Stimulated activated CD8-positive, alpha-beta memory T cell treated with anti-CD3 and anti-CD28 coated beads, Interleukin-4, amount 100 ng/mL, for 1 hour (primary cell): ENCODE results near the gene DPP6.

Experiments used
- DNase-seq, 2 donors: peaks; one replicate each; pipeline ENCODE4 v3.0.0-alpha.2; 2020; ENCODE audit warnings: low read depth in 2 of 2, low spot score in 1 of 2

DPP6 gene

DNA sequence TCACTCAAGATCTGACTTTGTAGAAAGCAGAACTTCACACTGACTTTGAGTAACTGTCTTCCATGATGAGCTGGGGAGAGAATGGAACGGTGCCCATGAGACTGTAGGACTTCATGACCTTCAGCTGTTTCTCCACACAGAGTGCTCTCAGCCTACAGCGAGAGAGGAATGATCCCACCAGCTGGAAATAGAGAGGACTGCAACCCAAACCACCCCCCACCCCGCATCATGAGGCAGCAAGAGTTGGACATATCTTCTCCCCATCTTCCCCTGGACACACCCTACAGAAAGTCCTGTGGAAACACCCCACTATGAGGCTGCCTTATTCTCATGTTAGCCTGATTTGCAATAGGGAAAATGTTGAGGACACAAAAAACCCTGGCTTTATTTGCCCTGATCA lies 638.2 kb downstream of the DPP6 start:
- no peak for DNase-seq

DNA sequence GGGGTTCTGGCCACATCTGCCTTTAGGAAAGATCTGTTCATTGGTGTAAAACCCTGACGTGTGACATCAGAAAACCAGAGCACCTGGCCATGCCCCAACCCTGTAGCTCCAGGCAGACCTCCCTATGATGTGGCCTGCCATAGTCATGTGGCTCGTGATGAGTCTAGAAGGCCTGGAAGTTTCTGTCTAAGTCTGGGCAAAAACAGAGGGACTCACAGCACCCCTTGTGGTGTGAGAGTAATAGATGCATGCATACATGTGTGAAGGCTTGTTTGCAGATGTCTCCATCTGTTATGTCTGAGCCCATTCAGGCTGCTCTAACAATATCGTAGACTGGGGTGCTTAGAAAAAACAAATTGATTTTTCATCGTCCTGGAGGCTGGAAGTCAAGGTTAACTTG lies 641.5 kb downstream of the DPP6 start:
- no peak for DNase-seq

DNA sequence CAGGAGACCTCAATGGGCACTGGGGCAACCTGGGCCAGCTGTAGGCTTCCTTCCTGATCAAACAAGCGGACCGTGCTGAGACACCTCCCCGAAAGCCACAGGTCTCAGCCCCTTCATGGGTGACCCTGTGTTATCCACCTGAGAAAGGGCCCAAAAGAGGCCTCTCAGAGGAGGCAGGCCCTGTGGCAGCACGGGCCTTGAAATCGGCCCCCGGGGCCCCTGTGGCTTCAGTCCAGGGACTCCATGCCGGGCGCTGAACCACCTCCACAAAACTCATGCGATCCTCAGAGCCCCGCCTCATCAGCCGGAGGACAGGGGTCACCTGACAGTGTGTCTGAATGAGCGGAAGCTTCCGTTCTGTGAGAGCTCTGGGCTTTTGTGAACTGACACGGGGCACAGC lies 643.6 kb downstream of the DPP6 start:
- no peak for DNase-seq

DNA sequence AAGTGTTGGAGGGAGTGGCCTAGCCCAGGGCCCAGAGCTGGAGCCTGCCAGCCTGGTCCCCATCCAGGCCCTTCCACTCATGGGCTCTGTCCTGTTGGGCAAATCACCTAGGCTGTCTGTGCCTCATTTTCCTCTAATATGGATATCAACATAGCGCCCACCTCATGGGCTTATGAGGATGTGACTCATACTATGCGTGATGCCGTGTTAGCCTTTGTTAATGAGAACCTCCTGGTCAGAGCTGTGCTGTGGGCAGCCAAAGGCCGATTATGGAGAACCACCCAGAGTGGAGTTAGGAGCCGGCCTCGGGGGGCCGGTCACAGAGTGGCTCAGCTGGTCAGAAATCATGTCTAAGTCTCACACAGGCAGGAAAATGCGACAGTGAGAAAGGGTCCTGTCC lies 644.4 kb downstream of the DPP6 start:
- DNase-seq: no peak

DNA sequence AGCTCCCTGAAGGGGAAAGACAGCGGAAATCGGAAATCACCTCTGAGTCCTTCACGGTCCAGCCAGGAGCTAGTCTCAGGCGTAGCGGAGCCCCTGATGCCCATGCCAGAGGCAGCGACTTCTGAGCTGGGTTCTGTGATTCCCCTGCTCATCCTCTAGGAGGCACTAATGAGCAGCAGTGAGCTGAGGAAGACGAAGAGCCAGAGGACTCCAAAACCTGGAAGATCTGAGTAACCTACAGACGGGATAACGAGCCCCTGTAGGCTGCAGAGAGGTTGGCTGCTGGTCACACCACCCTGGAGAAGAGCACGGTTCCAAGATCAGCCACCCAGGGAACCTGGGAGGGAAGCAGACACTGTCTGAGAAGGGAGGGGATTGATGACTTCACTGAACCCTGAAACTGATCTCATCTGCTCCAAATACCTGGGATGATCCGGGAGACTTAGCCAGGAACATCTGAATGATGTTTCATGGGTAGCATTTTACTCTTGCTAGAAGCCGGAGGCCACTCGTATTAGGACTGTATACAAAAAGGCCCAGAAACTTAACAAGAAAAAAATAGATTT lies 646.6 kb downstream of the DPP6 start:
- no peak for DNase-seq

DNA sequence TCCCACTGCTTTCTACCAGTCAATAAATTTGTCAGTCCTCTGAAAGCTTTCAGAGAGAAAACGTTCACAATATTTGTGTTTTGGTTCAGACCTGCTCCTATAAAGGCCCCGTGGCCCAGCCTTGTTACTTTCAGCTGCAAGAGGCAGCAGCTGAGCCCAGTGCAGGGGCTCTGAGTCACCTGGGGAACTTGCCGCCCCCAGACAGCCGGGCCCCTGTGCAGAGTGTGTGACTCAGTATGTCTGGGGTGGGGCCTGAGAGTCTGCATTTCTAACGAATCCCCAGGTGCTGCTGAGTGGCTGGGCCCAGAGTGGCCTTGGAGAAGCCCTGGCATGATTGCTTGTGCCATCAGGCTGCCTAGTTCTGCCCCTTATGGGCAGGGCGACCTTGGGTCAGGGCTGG lies 647.2 kb downstream of the DPP6 start:
- no peak for DNase-seq

DNA sequence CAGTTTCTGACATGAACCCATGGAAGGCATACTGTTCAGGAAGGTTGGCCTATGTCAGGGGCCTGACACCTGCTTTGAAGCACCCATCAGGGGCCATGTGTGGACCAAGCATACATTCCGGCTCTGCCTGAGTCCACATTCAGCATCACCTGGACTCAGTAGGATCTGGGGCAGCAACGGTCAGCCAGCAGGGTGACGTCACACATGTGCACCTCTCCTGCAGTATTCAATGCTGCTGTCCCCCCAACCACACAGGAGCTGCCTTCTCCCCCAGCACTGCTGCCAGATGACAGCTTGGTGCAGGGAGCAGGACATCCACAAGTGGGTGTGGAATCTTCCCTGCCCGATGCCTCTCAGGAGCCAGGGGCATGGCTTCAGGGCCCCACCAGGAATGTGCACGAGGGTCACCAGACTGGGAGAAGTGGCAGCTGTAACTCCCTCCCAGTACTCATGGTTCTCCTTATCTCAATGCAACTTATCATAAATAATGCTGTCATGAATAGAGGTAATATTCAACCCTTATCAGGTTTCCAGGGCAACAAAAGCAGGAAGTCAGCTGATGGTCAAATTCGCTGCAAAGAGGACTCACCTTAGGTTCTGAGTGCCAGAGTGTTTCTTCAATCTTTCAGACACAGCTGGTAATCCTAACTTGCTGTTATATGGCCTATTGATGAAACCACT lies 657.8 kb downstream of the DPP6 start:
- no peak for DNase-seq

DNA sequence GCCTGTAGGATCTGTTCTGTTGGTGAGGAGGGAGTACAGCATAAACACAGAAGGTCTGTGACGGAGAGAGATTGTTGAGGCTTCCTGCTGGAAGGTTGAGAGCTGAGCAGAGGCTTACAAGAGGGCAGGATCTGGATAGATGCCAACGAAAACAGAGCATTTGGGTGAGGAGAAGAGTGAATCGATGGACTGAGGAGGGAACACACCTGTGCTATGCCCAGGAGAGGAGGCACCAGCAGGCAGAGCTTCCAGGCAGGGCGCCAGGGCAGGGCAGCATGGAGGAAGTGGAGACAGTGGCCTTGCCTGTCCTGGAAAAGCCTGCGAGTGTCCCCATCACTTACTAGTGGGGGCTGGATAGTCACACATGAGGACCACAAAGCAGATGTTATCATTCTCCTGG lies 667.8 kb downstream of the DPP6 start:
- no peak for DNase-seq

DNA sequence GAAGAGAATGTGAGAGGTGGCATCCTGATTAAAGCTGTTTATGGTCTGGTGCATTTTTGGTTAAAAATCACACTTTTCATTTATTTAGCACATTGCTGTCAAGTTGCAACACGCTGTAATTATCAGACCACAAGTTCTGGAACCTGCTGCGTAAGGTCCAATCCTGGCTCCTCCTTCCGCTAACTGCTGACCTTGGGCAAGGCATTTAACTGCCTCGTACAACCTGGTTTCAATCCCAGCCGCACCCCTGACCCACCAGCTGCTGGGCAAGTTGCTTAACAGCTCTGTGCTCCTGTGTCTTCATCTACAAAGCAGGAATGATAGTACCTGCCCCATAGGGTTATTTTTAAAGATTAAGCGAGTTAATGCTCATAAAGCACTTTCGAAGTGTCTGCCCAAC lies 668.9 kb downstream of the DPP6 start:
- no peak for DNase-seq

DNA sequence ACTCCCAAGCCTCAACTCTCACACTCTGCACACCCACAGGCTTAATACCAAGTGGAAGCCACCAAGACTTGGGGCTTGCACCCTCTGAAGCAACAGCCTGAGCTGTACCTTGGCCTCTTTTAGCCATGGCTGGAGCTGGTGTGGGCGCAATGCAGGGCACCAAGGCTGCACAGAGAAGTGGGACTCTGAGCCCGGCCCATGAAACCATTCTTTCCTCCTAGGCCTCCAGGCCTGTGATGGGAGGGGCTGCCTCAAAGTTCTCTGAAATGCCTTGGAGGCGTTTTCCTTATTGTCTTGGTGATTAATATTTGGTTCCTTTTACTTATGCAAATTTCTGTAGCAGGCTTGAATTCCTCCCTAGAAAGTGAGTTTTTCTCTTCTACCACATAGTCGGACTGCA lies 674.2 kb downstream of the DPP6 start:
- no peak for DNase-seq

DNA sequence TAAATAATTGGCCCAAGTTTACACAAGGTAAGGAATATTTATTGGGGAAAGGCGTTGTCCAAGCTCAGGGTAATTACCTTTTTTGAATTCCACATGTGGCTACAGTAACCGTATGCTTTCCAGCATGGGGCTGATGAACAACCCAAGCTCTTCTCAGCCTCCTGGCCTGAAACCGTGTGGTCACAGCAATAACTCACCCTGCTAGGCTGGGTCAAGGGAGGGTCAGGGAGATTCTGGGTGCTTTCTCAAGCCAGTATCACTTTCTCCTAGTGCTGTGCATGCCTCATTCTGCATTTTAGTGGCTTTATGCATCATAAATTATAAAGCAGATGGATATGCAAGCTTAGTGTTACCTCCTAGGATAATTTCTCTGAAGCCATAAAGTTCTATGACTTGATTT lies 676.9 kb downstream of the DPP6 start:
- DNase-seq: no peak

DNA sequence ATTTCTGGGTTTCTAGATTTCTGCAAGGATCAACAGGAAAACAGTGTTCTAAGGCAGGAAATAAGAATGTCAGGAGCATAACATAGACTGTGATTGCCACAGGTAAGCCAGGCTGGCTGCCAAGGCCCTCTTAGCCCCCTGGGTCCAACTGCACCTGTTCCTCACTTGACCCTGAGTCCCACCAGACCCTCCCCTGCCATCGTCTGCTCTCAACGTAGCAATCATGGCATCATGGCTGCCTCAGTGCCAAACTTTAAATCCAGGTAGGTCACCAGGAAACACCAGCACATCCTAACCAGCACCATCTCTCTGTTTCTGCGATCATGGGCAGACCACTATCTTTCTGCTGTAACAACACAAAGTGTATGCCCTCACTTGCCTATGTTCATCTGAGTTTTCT lies 683.6 kb downstream of the DPP6 start:
- DNase-seq: no peak

DNA sequence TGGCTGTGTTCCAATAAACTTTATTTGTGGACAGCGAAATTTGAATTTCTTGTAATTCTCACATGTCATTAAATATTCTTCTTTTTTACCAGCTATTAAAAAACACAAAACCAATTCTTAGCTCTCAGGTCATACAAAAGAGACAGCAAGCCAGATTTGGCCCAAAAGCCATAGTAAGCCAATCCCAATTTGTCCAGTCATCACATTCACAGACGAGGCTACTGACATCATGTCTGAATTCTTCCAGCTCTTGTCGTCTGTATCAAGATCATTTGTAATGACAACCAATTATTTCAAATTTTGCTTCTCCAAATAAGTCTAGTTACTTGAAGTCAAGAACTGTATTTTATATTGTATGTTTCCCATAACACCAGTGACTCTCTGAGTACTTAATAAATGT lies 684.2 kb downstream of the DPP6 start:
- no peak for DNase-seq

DNA sequence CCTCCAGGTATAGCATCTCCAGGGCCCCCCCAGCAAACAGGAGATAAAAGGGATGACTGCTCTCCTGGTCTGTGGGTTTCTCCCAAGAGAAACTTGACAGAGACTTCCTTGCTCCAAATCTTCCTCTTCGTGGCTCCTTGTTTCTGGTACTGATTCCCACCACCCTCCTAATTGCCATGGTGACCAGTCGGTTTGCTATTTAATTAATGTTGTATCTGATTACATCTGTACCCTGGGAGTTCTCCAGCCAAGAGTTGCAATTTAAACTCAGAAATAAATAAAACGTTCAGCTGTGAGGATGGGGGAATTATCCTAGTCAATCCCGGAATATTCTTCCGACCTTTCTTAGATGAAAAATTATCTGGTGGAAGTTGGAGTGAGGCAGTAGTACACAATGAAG lies 686.0 kb downstream of the DPP6 start:
- no peak for DNase-seq

DNA sequence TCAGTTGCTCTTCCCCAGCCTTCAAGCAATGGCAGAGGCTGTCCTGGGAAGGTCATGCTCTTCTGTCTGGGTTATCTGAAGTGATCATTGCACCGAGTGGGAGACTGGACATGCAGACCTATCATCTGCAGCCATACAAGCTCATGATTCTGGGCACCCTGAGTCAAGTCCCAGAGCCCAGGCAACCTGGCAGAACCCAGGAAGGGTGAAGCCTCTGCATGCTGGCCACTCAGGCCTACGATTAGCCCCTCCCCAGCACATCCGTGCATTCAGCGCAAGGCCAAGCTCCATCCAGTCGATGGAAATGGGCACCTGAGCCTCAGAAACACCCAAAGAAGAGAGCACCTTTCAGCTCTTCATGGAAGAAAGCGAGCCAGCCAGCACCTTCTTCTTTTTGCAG lies 688.9 kb downstream of the DPP6 start:
- DNase-seq: no peak

DNA sequence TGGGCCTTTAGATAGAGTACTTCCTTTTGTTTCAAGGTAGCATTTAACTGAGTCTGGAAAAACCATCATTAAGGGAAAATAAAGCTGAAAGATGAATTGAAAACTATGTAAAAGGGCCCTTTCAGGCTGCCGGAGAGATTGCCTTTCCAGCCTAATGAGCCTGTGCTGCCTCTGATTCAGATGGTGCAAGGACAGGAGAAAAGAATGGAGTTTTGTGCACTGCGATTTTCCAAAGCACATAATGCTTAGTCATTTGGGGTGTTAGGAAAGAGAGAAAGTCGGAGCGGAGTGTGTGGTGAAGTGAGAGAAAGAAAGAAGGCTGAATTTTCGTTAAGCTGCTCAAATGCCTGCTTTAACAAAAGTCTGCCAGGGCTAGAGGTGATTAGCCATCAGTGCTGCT lies 691.0 kb downstream of the DPP6 start:
- DNase-seq: no peak

DNA sequence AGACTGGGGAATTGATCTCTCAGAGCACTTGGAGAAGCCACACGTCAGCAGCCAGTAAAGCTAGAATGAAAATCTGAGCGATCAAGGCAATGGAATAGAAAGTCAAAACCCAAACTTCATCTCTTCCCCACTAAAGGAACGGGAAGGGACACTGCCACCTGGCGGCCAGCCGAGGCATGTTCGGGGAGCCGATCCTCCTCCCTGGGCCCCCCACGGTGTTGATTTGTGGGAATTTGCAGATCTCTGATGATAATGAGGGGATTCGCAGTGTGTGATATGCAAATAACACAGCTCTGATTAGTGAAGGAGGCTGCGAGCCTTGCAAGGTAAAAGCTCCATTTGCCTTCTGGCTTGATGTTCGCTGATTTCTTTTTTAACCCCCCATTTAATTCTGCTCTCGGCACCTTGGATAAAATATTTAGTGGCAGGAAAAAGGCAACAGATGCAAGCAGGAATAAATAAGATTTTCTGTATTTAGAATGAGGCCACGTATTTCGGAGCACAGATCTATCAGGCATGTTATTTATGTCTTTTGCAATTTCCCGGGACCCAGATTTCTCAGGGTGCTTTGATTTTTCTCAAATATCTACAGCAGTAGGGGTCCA lies 692.2 kb downstream of the DPP6 start:
- DNase-seq: no peak

DNA sequence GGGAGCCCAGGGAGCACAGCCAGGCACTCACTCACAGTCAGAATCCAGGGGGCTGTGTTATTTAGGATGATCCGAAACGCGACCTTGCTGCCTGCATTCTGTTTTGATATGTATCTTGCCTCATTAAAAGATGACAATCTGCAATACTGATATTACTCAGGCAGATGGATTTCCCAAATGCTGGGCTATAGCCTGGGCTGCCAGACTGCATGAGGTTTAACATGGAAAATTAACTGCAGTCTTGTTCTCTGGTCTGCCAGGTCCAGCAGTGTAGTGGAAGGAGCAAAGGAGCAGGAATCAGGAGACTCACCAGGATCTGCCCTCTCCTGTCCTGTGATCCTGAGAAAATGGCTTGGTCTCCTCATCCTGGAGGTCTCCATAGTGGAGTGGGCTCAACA lies 692.7 kb downstream of the DPP6 start:
- DNase-seq: no peak

DNA sequence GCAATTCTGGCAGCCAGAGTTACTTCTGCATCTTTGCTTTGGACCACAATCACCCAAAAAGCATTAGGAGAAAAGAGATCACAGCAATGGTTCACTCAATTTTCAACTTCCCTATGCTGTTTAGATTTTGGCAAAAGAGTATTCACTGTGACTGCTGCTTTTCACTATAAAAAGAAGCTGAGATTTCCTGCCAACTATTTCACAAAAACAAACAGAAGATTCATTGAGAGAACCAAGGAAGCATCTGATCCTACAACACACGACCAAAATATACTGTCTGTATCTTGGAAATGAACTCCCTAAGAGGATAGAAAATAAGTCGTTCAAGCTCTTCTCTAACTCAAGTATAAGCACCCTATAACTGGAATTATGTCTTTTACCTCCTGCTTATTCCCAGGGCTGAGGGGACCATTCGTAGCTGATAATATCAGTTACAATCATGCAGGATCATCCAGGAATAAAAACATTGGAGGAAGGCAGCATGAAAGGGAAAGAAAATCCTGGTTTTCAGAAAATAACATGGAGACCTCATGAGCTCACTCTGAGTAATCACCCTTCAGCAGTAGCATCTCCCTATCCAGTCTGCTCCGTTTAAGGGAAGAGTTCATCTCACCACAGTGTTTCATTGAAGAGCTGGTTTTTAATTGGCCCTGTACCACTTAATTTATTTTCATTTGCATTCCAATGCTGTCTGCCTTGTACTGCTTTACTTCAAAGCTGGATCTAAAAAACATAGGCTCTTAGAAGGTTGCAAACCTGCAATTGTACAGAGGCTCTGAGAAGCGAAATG lies 694.6 kb downstream of the DPP6 start:
- DNase-seq: no peak

DNA sequence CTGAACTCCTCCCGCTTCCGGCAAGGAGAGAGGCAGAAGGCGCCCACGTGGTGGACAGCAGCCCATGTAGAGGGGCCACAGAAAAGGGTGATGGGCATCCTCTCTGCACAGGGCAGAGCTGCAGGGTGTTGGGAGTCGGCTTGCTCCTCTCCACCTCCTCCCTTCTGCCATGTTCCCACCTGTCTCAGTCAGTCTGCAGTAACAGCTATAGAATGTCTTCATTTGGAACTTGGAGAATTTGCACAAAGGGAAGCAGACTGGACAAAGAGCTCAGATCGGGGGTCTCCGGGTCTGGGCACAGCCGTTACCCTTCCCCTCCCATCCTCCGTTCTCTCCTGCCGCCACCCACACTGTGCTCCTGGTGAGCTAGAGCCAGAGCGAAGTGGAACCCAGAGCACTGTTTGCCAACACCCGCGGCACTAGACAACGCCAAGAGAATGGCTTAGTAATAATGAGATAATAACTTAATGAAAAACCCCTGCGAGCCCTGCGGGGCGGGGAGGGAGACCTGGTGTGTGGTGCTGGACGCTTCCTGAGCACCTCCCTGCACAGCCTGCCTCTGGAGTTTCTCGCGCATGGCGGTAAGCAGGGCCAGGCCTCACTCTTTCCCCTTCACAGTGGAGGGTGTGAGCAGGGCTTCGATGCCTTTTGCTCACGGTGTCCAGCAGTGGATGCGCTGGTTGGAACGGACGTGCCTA lies 696.0 kb downstream of the DPP6 start:
- DNase-seq: no peak

DNA sequence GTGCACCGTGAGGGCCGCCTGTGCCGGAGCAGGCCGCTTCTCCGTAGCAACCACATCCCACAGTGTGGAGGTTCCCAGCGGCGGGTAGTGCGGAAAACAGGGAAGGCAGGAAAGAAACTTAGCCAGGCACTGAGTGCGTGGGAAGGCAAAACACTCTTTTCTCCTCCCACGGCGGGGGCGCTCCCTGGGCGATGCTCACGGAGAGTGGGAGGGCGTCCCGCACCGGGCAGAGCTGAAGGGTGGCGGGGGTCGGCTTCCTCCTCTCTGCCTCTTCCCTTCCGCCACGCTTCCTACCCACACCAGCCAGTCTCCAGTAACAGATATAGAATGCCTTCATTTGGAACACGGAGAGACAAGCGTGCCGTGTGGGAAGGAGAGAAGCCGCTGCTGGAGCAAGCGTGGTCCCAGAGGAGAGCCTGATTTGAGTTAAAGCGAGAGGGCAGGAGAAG lies 698.2 kb downstream of the DPP6 start:
- DNase-seq: no peak

DNA sequence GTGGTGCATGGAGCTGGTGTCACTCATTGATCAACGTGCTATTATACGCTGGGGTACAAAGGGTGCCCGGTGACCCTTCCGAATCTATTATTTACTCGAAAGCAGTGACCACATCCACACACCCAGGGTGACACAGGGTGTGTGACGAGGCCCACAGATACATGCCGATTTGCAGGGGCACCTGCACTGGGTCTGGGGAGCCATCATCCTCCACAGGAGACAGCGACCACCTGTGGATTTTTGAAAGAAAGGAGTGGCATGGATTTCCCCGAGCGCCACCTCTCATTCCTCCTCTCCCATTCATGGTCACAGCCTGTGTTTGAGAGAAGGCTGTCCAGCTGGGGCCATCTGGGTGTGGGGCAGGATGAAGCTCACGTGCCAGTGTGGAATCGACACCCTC lies 701.0 kb downstream of the DPP6 start:
- DNase-seq: no peak
